Measurements from ENCODE around the gene MADCAM1.

Gene MADCAM1

DNA sequence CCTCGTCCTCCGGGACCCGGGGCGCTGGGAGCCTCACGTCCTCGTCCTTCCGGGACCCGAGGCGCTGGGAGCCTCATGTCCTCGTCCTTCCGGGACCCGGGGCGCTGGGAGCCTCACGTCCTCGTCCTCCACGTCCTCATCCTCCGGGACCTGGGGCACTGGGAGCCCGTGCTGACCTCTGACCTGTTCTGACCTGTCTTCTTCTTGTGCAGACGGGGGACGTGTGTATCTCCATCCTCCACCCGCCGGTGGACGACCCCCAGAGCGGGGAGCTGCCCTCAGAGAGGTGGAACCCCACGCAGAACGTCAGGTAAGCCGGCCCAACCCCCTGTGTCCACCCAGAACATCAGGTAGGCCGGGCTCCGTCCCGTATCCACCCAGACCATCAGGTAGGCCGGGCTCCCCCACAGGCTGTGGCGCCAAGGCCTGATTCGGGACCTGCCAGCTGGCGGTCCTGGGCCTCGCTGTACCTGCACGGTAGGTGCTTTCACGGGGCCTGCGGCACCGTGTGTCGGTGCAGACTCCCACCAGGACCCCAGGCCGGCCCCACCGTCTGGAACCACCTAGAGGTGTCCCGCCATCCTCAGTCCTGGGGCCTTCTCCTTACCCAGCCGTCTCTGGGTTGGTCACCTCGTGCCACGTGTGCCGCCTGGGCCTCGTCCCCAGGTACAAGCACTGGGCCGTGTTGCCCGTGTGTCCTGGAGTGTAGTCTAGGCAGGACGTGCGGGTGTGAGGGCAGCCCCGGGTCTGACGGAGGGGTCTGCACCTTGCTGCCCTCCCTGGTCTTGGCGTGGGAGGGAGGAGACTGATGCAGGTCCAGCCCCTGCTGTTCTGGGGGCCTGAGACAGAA lies 40.0 kb downstream of the MADCAM1 start:
- no peak for ATAC-seq
- TF ChIP-seq SNAI2 (CRISPR knock-in tag; IDR thresholded peaks at IDR 0.05), result no peak
- no peak for TF ChIP-seq ZC3H10 (CRISPR knock-in tag; IDR thresholded peaks at IDR 0.05)
- TF ChIP-seq, protein P1, sequence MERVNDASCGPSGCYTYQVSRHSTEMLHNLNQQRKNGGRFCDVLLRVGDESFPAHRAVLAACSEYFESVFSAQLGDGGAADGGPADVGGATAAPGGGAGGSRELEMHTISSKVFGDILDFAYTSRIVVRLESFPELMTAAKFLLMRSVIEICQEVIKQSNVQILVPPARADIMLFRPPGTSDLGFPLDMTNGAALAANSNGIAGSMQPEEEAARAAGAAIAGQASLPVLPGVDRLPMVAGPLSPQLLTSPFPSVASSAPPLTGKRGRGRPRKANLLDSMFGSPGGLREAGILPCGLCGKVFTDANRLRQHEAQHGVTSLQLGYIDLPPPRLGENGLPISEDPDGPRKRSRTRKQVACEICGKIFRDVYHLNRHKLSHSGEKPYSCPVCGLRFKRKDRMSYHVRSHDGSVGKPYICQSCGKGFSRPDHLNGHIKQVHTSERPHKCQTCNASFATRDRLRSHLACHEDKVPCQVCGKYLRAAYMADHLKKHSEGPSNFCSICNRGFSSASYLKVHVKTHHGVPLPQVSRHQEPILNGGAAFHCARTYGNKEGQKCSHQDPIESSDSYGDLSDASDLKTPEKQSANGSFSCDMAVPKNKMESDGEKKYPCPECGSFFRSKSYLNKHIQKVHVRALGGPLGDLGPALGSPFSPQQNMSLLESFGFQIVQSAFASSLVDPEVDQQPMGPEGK (CRISPR knock-in tag; IDR thresholded peaks at IDR 0.05; ENCODE audit: borderline replicate concordance), result no peak
- no peak for TF ChIP-seq GLIS3 (CRISPR knock-in tag; IDR thresholded peaks at IDR 0.05)
- no peak for TF ChIP-seq ZFP3 (CRISPR knock-in tag; IDR thresholded peaks at IDR 0.05)
- no peak for TF ChIP-seq OSR1 (CRISPR knock-in tag; IDR thresholded peaks at IDR 0.05)

DNA sequence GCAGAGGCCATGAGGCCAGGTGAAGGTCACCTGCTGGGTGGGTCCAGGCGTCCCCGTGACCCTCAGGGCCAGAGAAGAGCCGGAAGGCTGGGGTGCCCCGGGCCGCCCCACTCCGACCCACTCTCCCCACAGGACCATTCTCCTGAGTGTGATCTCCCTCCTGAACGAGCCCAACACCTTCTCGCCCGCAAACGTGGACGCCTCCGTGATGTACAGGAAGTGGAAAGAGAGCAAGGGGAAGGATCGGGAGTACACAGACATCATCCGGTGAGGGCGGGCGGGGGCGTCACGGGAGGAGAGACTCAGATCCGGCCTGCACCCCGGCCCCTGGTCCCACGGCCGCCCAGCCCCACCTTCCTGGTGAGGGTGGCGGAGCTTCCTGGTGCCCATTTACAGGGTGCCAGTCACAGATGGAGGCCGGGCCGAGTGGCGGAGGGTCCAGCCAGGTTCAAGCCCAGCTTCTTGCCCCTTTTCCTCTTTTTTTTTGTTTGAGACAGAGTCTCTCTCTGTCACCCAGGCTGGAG lies 40.7 kb downstream of the MADCAM1 start:
- no peak for ATAC-seq
- no peak for TF ChIP-seq ZFP30 (CRISPR knock-in tag; IDR thresholded peaks at IDR 0.05)
- TF ChIP-seq ESRRG (CRISPR knock-in tag; IDR thresholded peaks at IDR 0.05), result no peak
- TF ChIP-seq, protein P2, sequence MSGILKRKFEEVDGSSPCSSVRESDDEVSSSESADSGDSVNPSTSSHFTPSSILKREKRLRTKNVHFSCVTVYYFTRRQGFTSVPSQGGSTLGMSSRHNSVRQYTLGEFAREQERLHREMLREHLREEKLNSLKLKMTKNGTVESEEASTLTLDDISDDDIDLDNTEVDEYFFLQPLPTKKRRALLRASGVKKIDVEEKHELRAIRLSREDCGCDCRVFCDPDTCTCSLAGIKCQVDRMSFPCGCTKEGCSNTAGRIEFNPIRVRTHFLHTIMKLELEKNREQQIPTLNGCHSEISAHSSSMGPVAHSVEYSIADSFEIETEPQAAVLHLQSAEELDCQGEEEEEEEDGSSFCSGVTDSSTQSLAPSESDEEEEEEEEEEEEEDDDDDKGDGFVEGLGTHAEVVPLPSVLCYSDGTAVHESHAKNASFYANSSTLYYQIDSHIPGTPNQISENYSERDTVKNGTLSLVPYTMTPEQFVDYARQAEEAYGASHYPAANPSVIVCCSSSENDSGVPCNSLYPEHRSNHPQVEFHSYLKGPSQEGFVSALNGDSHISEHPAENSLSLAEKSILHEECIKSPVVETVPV (CRISPR knock-in tag; IDR thresholded peaks at IDR 0.05), result no peak
- no peak for TF ChIP-seq GLIS3 (CRISPR knock-in tag; IDR thresholded peaks at IDR 0.05)
- TF ChIP-seq TCF4 (CRISPR knock-in tag; IDR thresholded peaks at IDR 0.05; ENCODE audit: borderline replicate concordance), result no peak
- no peak for TF ChIP-seq ZNF70 (CRISPR knock-in tag; IDR thresholded peaks at IDR 0.05)
- TF ChIP-seq, protein P3, sequence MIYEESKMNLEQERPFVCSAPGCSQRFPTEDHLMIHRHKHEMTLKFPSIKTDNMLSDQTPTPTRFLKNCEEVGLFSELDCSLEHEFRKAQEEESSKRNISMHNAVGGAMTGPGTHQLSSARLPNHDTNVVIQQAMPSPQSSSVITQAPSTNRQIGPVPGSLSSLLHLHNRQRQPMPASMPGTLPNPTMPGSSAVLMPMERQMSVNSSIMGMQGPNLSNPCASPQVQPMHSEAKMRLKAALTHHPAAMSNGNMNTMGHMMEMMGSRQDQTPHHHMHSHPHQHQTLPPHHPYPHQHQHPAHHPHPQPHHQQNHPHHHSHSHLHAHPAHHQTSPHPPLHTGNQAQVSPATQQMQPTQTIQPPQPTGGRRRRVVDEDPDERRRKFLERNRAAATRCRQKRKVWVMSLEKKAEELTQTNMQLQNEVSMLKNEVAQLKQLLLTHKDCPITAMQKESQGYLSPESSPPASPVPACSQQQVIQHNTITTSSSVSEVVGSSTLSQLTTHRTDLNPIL (CRISPR knock-in tag; IDR thresholded peaks at IDR 0.05; ENCODE audit: low read depth), result no peak
- TF ChIP-seq CSDC2 (CRISPR knock-in tag; IDR thresholded peaks at IDR 0.05), result no peak
- no peak for TF ChIP-seq TOX (CRISPR knock-in tag; IDR thresholded peaks at IDR 0.05; ENCODE audit: borderline replicate concordance)
- TF ChIP-seq RARB (CRISPR knock-in tag; IDR thresholded peaks at IDR 0.05), result no peak
- no peak for TF ChIP-seq ARNTL (CRISPR knock-in tag; IDR thresholded peaks at IDR 0.05; ENCODE audit: borderline replicate concordance, low read depth)
- no peak for TF ChIP-seq ZNF565 (CRISPR knock-in tag; conservative IDR thresholded peaks at IDR 0.05; ENCODE audit: low read depth)
- TF ChIP-seq ZFP3 (CRISPR knock-in tag; IDR thresholded peaks at IDR 0.05), result no peak
- TF ChIP-seq ZC3H10 (CRISPR knock-in tag; IDR thresholded peaks at IDR 0.05), result no peak
- TF ChIP-seq, protein P4, sequence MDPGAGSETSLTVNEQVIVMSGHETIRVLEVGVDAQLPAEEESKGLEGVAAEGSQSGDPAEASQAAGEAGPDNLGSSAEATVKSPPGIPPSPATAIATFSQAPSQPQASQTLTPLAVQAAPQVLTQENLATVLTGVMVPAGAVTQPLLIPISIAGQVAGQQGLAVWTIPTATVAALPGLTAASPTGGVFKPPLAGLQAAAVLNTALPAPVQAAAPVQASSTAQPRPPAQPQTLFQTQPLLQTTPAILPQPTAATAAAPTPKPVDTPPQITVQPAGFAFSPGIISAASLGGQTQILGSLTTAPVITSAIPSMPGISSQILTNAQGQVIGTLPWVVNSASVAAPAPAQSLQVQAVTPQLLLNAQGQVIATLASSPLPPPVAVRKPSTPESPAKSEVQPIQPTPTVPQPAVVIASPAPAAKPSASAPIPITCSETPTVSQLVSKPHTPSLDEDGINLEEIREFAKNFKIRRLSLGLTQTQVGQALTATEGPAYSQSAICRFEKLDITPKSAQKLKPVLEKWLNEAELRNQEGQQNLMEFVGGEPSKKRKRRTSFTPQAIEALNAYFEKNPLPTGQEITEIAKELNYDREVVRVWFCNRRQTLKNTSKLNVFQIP (CRISPR knock-in tag; IDR thresholded peaks at IDR 0.05; ENCODE audit: borderline replicate concordance, low read depth), result no peak
- TF ChIP-seq, protein P5, sequence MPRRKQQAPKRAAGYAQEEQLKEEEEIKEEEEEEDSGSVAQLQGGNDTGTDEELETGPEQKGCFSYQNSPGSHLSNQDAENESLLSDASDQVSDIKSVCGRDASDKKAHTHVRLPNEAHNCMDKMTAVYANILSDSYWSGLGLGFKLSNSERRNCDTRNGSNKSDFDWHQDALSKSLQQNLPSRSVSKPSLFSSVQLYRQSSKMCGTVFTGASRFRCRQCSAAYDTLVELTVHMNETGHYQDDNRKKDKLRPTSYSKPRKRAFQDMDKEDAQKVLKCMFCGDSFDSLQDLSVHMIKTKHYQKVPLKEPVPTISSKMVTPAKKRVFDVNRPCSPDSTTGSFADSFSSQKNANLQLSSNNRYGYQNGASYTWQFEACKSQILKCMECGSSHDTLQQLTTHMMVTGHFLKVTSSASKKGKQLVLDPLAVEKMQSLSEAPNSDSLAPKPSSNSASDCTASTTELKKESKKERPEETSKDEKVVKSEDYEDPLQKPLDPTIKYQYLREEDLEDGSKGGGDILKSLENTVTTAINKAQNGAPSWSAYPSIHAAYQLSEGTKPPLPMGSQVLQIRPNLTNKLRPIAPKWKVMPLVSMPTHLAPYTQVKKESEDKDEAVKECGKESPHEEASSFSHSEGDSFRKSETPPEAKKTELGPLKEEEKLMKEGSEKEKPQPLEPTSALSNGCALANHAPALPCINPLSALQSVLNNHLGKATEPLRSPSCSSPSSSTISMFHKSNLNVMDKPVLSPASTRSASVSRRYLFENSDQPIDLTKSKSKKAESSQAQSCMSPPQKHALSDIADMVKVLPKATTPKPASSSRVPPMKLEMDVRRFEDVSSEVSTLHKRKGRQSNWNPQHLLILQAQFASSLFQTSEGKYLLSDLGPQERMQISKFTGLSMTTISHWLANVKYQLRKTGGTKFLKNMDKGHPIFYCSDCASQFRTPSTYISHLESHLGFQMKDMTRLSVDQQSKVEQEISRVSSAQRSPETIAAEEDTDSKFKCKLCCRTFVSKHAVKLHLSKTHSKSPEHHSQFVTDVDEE (CRISPR knock-in tag; IDR thresholded peaks at IDR 0.05), result no peak
